K562 (cell line): Measurements from ENCODE around the gene INTS6. TPM values are rescaled to one million over a fixed set of nuclear protein-coding genes. Genes with fewer than 3 reads are reported as not detected.

Source experiments
- ATAC-seq: fragments of 200-7000 bp; cut with Tn5 transposase; 3 replicates; pipeline ENCODE4 v1.9.1; 2020; ENCODE audit warnings: moderate library complexity
- BruUV-seq: library from RNA; stranded (reverse); fragments of 400-500 nt; replicated peaks from 2 replicates; lab custom pipeline; 2021; lab: Mats Ljungman, UMichigan
- CTCF ChIA-PET: fragments of 300-600 bp; formaldehyde crosslinking; extraction: SDS; loops from one replicate; lab custom pipeline; 2021; ENCODE audit warnings: low intra/inter-chr PET ratio; lab: Yijun Ruan, JAX
- POLR2A ChIA-PET: fragments of 300-600, 350-650 bp; sonication (Branson Sonifier 250); formaldehyde crosslinking; extraction: SDS; loops from one replicate; lab custom pipeline; 2021; ENCODE audit warnings: antibody characterized with exemption, inconsistent platforms; lab: Yijun Ruan, JAX
- DNase-seq, 4 experiments: peaks; one replicate each; pipeline versions ENCODE4 v3.0.0 to v3.0.0-alpha.2; 2011 to 2018; ENCODE audit warnings: low spot score in 3 of 4, mixed read lengths in 3 of 4; ENCODE audit errors: extremely low read depth in 1 of 4
- FAIRE-seq: peaks from 2 replicates; lab custom pipeline; 2011; peaks lifted over from hg19 to GRCh38; lab: Jason Lieb, UNC
- H2AFZ ChIP-seq: 2 replicates; pipeline ENCODE4 v1.6.0; 2011; ENCODE audit warnings: low read depth, low read length, control low read depth, inconsistent platforms
- H3K27ac ChIP-seq: fragments of 200-600 bp; 3 replicates; pipeline ENCODE4 v1.8.0; 2011; ENCODE audit warnings: low read depth, mild to moderate bottlenecking, control low read depth, inconsistent platforms, low read length, moderate library complexity, mixed read lengths; ENCODE audit errors: extremely low read depth
- H3K27me3 ChIP-seq, 2 experiments: fragments of 300-600 bp in 1 of 2; 2 replicates in 1 of 2; 3 replicates in 1 of 2; pipeline versions ENCODE4 v1.6.0 to v1.8.0; 2011; ENCODE audit warnings: inconsistent platforms in 2 of 2, low read length in 2 of 2, mild to moderate bottlenecking in 1 of 2, mixed read lengths in 1 of 2, moderate library complexity in 1 of 2; ENCODE audit not compliant: control insufficient read depth in 2 of 2, insufficient read depth in 2 of 2
- H3K36me3 ChIP-seq: fragments of 300-600 bp; 3 replicates; pipeline ENCODE4 v1.8.0; 2011; ENCODE audit warnings: mild to moderate bottlenecking, low read length, inconsistent platforms; ENCODE audit not compliant: control insufficient read depth, insufficient read depth
- H3K4me1 ChIP-seq, 2 experiments: fragments of 200-600 bp in 1 of 2; replicated peaks in 1 of 2; 2 replicates in 1 of 2; 3 replicates in 1 of 2; pipeline versions ENCODE4 v1.5.1 to v1.8.0; 2011; ENCODE audit warnings: inconsistent platforms in 2 of 2, low read length in 2 of 2, mild to moderate bottlenecking in 1 of 2, mixed read lengths in 1 of 2, moderate library complexity in 1 of 2; ENCODE audit not compliant: control insufficient read depth in 2 of 2, insufficient read depth in 2 of 2
- H3K4me2 ChIP-seq: 2 replicates; pipeline ENCODE4 v1.6.1; 2011; ENCODE audit warnings: low read length, control low read depth, inconsistent platforms, mixed read lengths; ENCODE audit not compliant: insufficient read depth
- H3K4me3 ChIP-seq: fragments of 200-600 bp; sonication (generic), shearing (Covaris generic); 2 replicates; pipeline ENCODE4 v1.5.1; 2016; ENCODE audit warnings: control low read depth, inconsistent platforms
- H3K79me2 ChIP-seq: fragments of 200-600 bp; 3 replicates; pipeline ENCODE4 v1.8.0; 2011; ENCODE audit warnings: low read length, inconsistent platforms; ENCODE audit not compliant: control insufficient read depth, insufficient read depth
- H3K9ac ChIP-seq, 2 experiments: 2 replicates each; pipeline versions ENCODE4 v1.6.0 to v1.6.1; 2011; ENCODE audit warnings: low read depth in 2 of 2, low read length in 2 of 2, control low read depth in 1 of 2, inconsistent platforms in 1 of 2, mild to moderate bottlenecking in 1 of 2, mixed read lengths in 1 of 2; ENCODE audit not compliant: insufficient read depth in 1 of 2
- H3K9me1 ChIP-seq: one replicate; pipeline ENCODE4 v1.6.0; 2011; ENCODE audit warnings: inconsistent platforms, mild to moderate bottlenecking, low read length, moderate library complexity; ENCODE audit not compliant: control insufficient read depth, insufficient read depth
- H3K9me3 ChIP-seq: replicated peaks from 2 replicates; pipeline ENCODE4 v1.5.1; 2011; ENCODE audit warnings: low read depth, low read length, inconsistent platforms; ENCODE audit not compliant: control insufficient read depth, insufficient read depth
- H4K20me1 ChIP-seq: replicated peaks from 2 replicates; pipeline ENCODE4 v1.6.1; 2011; ENCODE audit warnings: low read length, inconsistent platforms, mixed read lengths; ENCODE audit not compliant: control insufficient read depth, insufficient read depth
- CBFA2T3 ChIP-seq: fragments of 450-650 bp; IDR thresholded peaks from 2 replicates; pipeline ENCODE4 v1.6.1; 2017
- CSDE1 ChIP-seq, 2 experiments: fragments of 450-650 bp; IDR thresholded peaks; 2 replicates each; pipeline ENCODE4 v1.6.1; 2016; ENCODE audit warnings: mild to moderate bottlenecking in 1 of 2
- FOXA3 ChIP-seq, 2 experiments: fragments of 450-650 bp in 1 of 2; sonication (generic) in 1 of 2; formaldehyde crosslinking; IDR thresholded peaks in 1 of 2; conservative IDR thresholded peaks in 1 of 2; 2 replicates each; pipeline versions ENCODE4 v1.4.0 to v1.8.0; 2020 to 2022; ENCODE audit warnings: mild to moderate bottlenecking in 2 of 2, missing genetic modification reagents in 1 of 2
- FOXK2 ChIP-seq, 2 experiments: fragments of 450-650 bp; IDR thresholded peaks in 1 of 2; conservative IDR thresholded peaks in 1 of 2; 2 replicates each; pipeline ENCODE4 v1.6.1; 2016; ENCODE audit warnings: low read depth in 2 of 2, mild to moderate bottlenecking in 1 of 2
- MAFF ChIP-seq: IDR thresholded peaks from 2 replicates; pipeline ENCODE4 v1.6.1; 2012; ENCODE audit warnings: low read length, improper control_type of control experiment
- PHF21A ChIP-seq: fragments of 450-650 bp; IDR thresholded peaks from 2 replicates; pipeline ENCODE4 v1.6.1; 2017; ENCODE audit warnings: low read depth, borderline replicate concordance
- SETDB1 ChIP-seq: IDR thresholded peaks from one replicate; pipeline ENCODE4 v1.6.1; 2012; ENCODE audit warnings: low read length, control low read depth, inconsistent platforms
- SPI1 ChIP-seq: IDR thresholded peaks from 2 replicates; pipeline ENCODE4 v1.6.1; 2011; ENCODE audit warnings: low read depth, low read length, control low read depth, borderline replicate concordance
- ZNF3 ChIP-seq: fragments of 250-450 bp; sonication (Bioruptor Pico); IDR thresholded peaks from 2 replicates; pipeline ENCODE4 v1.5.0; 2021; ENCODE audit warnings: mild to moderate bottlenecking, moderate library complexity
- ZNF707 ChIP-seq: fragments of 250-450 bp; sonication (Bioruptor Pico); conservative IDR thresholded peaks from 2 replicates; pipeline ENCODE4 v1.8.0; 2022; ENCODE audit warnings: inconsistent platforms, mild to moderate bottlenecking, moderate library complexity
- WGBS: fragments of 100-300 bp; shearing (Covaris generic); methylation state at CpG from one replicate; pipeline ENCODE4 v1.1.6; 2016; ENCODE audit warnings: low coverage, mixed read lengths; ENCODE audit not compliant: insufficient coverage; ENCODE audit errors: missing lambda C conversion rate; 5-methylcytosine and 5-hydroxymethylcytosine counted together
- in situ Hi-C: fragments of 300-500 bp; cut with MboI; formaldehyde crosslinking; loops from 4 replicates; pipeline ENCODE4 v1.15.0; 2018; ENCODE audit warnings: inconsistent platforms, mixed read lengths
- intact Hi-C: fragments of 100-400 bp; cut with micrococcal nuclease; formaldehyde crosslinking; loops from 2 replicates; pipeline ENCODE4 v1.14.2; 2022
- polyA plus RNA-seq, 8 experiments: library from polyadenylated mRNA; depleted of rRNA in 4 of 8; stranded (reverse) in 5 of 8; unstranded in 3 of 8; fragments of >200 nt; fragmentation: Nextera tagmentation in 2 of 8; fragmentation: Illumina TruSeq in 1 of 8; extraction: Ambion mirVana in 2 of 8; extraction: Trizol in 1 of 8; gene quantifications; 2 replicates each; pipeline versions ENCODE4 v1.2.1 to v1.2.3, GENCODE V29; 2011 to 2014; ENCODE audit warnings: inconsistent platforms in 1 of 8, missing spikeins in 1 of 8
- total RNA-seq, 7 experiments: library from RNA; depleted of rRNA in 6 of 7; stranded (reverse); fragments of >200 nt in 6 of 7; fragmentation: Illumina TruSeq in 2 of 7; extraction: Trizol in 2 of 7; gene quantifications; 2 replicates each; pipeline versions ENCODE4 v1.2.1 to v1.2.3, GENCODE V29; 2011 to 2021; ENCODE audit warnings: low replicate concordance in 1 of 7
- TF ChIP-seq, protein P1 (sequence below), 2 experiments: fragments of 450-650 bp in 1 of 2; sonication (generic) in 1 of 2; formaldehyde crosslinking in 1 of 2; IDR thresholded peaks in 1 of 2; conservative IDR thresholded peaks in 1 of 2; 2 replicates each; pipeline versions ENCODE4 v1.6.1 to v1.8.1; 2016 to 2023; ENCODE audit warnings: mild to moderate bottlenecking in 2 of 2, moderate library complexity in 2 of 2, inconsistent platforms in 1 of 2, missing genetic modification reagents in 1 of 2
- TF ChIP-seq, protein P2 (sequence below): fragments of 450-650 bp; formaldehyde crosslinking; conservative IDR thresholded peaks from 2 replicates; pipeline ENCODE4 v1.4.0; 2022; ENCODE audit warnings: mild to moderate bottlenecking, missing genetic modification characterization

Gene INTS6
- total and polyA plus RNA-seq, 9 of the 15 experiments (the other 6 are each of a cell fraction or from before 2014, with no cell fraction given) = 3.7 to 29.8 (median 16.1) TPM

GRCh38 chr13:51405176-51405575 lies 47.7 kb downstream of the INTS6 start:
- peaks cover 4% of the 10 kb centered on the region; the same call in 2 of the 3 replicates for H3K36me3 ChIP-seq
- no peak for DNase-seq
- TF ChIP-seq CBFA2T3 (no peak), SETDB1 (no peak), SPI1 (peak; percentile 74), FOXK2 (conservative IDR thresholded peaks at IDR 0.05 in 1 of 2, IDR thresholded peaks at IDR 0.05 in 1 of 2; ENCODE audit: low read depth in 2 of 2) (no peak)
- TF ChIP-seq, all 486 proteins: peak for 1
- intact Hi-C loops (no loop called here), in situ Hi-C loops (no loop called here)
- WGBS = 46% methylated on average over 2 of the region's 2 CpGs
- ChIA-PET CTCF (no interaction called here), POLR2A (no interaction called here)
- ATAC-seq = no peak
- no peaks in the 10 kb centered on the region for H3K9me1 ChIP-seq
- no peaks in the 10 kb centered on the region for H3K27me3 ChIP-seq
- H3K27ac ChIP-seq = no peak overlapping the region
- H3K9me3 ChIP-seq = no peaks in the 10 kb centered on the region
- no peak for FAIRE-seq
- peaks cover 83% of the 10 kb centered on the region for H3K79me2 ChIP-seq
- no TSS peak for BruUV-seq
- H3K9ac ChIP-seq = no peak overlapping the region
- no peak overlapping the region for H3K4me2 ChIP-seq
- no peaks in the 10 kb centered on the region for H4K20me1 ChIP-seq
- no peak overlapping the region for H2AFZ ChIP-seq
- H3K4me1 ChIP-seq = no peaks in the 10 kb centered on the region
- no peak overlapping the region for H3K4me3 ChIP-seq

DNA sequence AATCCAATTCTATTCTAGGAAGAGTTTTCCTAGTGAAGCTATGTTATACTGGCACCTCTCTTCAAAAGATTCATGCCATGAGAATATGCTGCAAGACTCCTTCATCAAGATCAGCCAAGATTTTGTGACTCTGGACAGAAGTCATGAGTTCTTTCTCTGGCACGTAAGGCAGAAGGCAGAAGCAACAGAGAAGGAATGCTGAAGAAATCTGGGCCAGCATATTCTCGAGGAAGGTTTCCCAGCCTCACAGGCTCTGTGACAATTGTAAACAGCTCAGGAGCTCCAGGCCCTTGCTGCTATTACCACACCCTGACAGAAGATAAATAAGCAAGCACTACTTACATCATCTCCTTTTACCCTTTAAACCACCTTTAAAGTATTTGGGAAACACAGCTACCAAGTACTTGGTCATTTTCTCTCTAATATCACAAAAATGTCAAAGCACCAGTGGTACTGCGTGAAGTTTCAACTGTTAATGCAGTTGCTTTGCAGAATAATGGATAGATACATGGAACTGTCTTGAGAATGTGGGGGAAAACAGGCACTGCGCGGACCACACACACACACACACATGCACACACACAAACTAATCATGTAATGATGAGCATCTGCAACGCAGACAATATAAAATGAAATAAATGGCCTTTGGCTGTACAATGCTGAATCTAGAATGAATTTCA lies 55.4 kb downstream of the INTS6 start:
- Histone ChIP-seq H2AFZ (no peak overlapping the region), H3K4me1 (peaks cover 0 to 4% of the 10 kb centered on the region in 2 experiments; a peak in 1 of 5 replicates), H3K36me3 (peaks cover 13% of the 10 kb centered on the region; the same call in 2 of the 3 replicates), H3K9me3 (no peaks in the 10 kb centered on the region), H4K20me1 (no peaks in the 10 kb centered on the region), H3K4me3 (no peak overlapping the region), H3K27me3 (no peaks in the 10 kb centered on the region), H3K79me2 (peaks cover 64% of the 10 kb centered on the region), H3K4me2 (no peak overlapping the region), H3K9me1 (no peaks in the 10 kb centered on the region), H3K27ac (no peak overlapping the region), H3K9ac (no peak overlapping the region)
- POLR2A ChIA-PET = interaction anchor here (0.6 to 1.4 kb wide), 3 partner anchors 13 to 651 kb away, joined by 3 to 4 read pairs (median 4); partner anchors contain the start of gene INTS6
- FAIRE-seq (peak; percentile 32), DNase-seq (peak in 1 of 4 experiments; percentile 5), ATAC-seq (peak; percentile 84)
- WGBS = 63% methylated on average over 4 of the region's 6 CpGs
- in situ Hi-C loops = no loop called here
- CTCF ChIA-PET = no interaction called here
- intact Hi-C loops = no loop called here
- BruUV-seq = no TSS peak
- TF ChIP-seq ZNF707 (CRISPR knock-in tag) (no peak), ZNF3 (CRISPR knock-in tag) (no peak), MAFF (no peak), PHF21A (no peak), FOXA3 (CRISPR knock-in tag; conservative IDR thresholded peaks at IDR 0.05 in 1 of 2, IDR thresholded peaks at IDR 0.05 in 1 of 2) (peak in 1 of 2 experiments; percentile 49; a peak in 1 of 4 replicates), CSDE1 (IDR thresholded peaks at IDR 0.05) (no peak)
- TF ChIP-seq, protein P1, sequence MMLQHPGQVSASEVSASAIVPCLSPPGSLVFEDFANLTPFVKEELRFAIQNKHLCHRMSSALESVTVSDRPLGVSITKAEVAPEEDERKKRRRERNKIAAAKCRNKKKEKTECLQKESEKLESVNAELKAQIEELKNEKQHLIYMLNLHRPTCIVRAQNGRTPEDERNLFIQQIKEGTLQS (IDR thresholded peaks at IDR 0.05) = peak; percentile 42; the same call in 1 of the 2 replicates
- TF ChIP-seq, protein P1 (CRISPR knock-in tag; conservative IDR thresholded peaks at IDR 0.05) = no peak
- TF ChIP-seq, protein P2, sequence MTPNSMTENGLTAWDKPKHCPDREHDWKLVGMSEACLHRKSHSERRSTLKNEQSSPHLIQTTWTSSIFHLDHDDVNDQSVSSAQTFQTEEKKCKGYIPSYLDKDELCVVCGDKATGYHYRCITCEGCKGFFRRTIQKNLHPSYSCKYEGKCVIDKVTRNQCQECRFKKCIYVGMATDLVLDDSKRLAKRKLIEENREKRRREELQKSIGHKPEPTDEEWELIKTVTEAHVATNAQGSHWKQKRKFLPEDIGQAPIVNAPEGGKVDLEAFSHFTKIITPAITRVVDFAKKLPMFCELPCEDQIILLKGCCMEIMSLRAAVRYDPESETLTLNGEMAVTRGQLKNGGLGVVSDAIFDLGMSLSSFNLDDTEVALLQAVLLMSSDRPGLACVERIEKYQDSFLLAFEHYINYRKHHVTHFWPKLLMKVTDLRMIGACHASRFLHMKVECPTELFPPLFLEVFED (CRISPR knock-in tag) = no peak
